ENCODE results near the gene MAP3K7CL. TPM values are rescaled to one million over a fixed set of nuclear protein-coding genes. Genes with fewer than 3 reads are reported as not detected.

Gene MAP3K7CL
- polyA plus RNA-seq, 1 experiment, result 11.0 TPM

GRCh38 chr21:29085106-29085752, 45.2 kb upstream of the MAP3K7CL start:
- CTCF ChIA-PET, result no interaction called here
- POLR2A ChIA-PET, result interaction anchor here (0.6 kb wide), 1 partner anchor 257 kb away, joined by 8 read pairs; no protein-coding TSS in a partner anchor
- Histone ChIP-seq H3K27me3 (ENCODE audit: control insufficient read depth, insufficient read depth, low read length) (no peaks in the 10 kb centered on the region), H3K9me3 (ENCODE audit: control insufficient read depth, insufficient read depth, low read length) (no peaks in the 10 kb centered on the region), H3K27ac (ENCODE audit: low read depth, low read length) (no peak overlapping the region), H3K4me3 (ENCODE audit: low read depth, low read length) (no peak overlapping the region)
- no peak for DNase-seq (ENCODE audit: low read depth, low spot score)
- TF ChIP-seq CTCF (IDR thresholded peaks at IDR 0.05; ENCODE audit: low read depth, low read length), result no peak

- H3K27me3 ChIP-seq (ENCODE audit: control insufficient read depth, insufficient read depth, low read length), result no peaks in the 10 kb centered on the region
- TF ChIP-seq CTCF (IDR thresholded peaks at IDR 0.05; ENCODE audit: low read depth, low read length), result no peak
- H3K4me3 ChIP-seq (ENCODE audit: low read depth, low read length), result no peak overlapping the region
- CTCF ChIA-PET, result interaction anchor here (0.6 to 7.1 kb wide), 15 partner anchors 10 to 758 kb away, joined by 3 to 67 read pairs (median 5); no protein-coding TSS in a partner anchor
- POLR2A ChIA-PET, result interaction anchor here (1.2 to 1.5 kb wide), 2 partner anchors 54 to 210 kb away, joined by 4 to 5 read pairs; no protein-coding TSS in a partner anchor
- no peaks in the 10 kb centered on the region for H3K9me3 ChIP-seq (ENCODE audit: control insufficient read depth, insufficient read depth, low read length)
- peak; percentile 37 for DNase-seq (ENCODE audit: low read depth, low spot score)
- peak overlapping the region; percentile 55 for H3K27ac ChIP-seq (ENCODE audit: low read depth, low read length)
Measured at GRCh38 chr21:29091033-29091432, 39.4 kb upstream of the MAP3K7CL start.

- H3K27ac ChIP-seq (ENCODE audit: low read depth, low read length), result peak overlapping the region; percentile 48
- H3K4me3 ChIP-seq (ENCODE audit: low read depth, low read length), result no peak overlapping the region
- H3K27me3 ChIP-seq (ENCODE audit: control insufficient read depth, insufficient read depth, low read length), result no peaks in the 10 kb centered on the region
- no peak for DNase-seq (ENCODE audit: low read depth, low spot score)
- POLR2A ChIA-PET, result interaction anchor here (0.6 kb wide), 1 partner anchor 13 kb away, joined by 3 read pairs; no protein-coding TSS in a partner anchor
- H3K9me3 ChIP-seq (ENCODE audit: control insufficient read depth, insufficient read depth, low read length), result no peaks in the 10 kb centered on the region
- TF ChIP-seq CTCF (IDR thresholded peaks at IDR 0.05; ENCODE audit: low read depth, low read length), result peak; percentile 35
- CTCF ChIA-PET, result interaction anchor here (1.0 to 7.1 kb wide), 5 partner anchors 36 to 757 kb away, joined by 3 to 67 read pairs (median 7); no protein-coding TSS in a partner anchor
Measured at GRCh38 chr21:29092102-29092959, 38.1 kb upstream of the MAP3K7CL start.

- no peak overlapping the region for H3K27ac ChIP-seq (ENCODE audit: low read depth, low read length)
- TF ChIP-seq CTCF (IDR thresholded peaks at IDR 0.05; ENCODE audit: low read depth, low read length), result no peak
- ChIA-PET CTCF (interaction anchor here (1.4 kb wide), 1 partner anchor 67 kb away, joined by 3 read pairs; no protein-coding TSS in a partner anchor), POLR2A (no interaction called here)
- H3K4me3 ChIP-seq (ENCODE audit: low read depth, low read length), result no peak overlapping the region
- no peak for DNase-seq (ENCODE audit: low read depth, low spot score)
- no peaks in the 10 kb centered on the region for H3K27me3 ChIP-seq (ENCODE audit: control insufficient read depth, insufficient read depth, low read length)
- H3K9me3 ChIP-seq (ENCODE audit: control insufficient read depth, insufficient read depth, low read length), result no peaks in the 10 kb centered on the region
Measured at GRCh38 chr21:29096218-29097015, 34.0 kb upstream of the MAP3K7CL start.

Measured in AG04450 (cell line).